GM19372 (cell line): ENCODE results near the gene GRM8.

Source experiments
- ATAC-seq: cut with Tn5 transposase; IDR thresholded peaks from one replicate; pipeline ENCODE4 v1.9.1; 2021; ENCODE audit warnings: mild to moderate bottlenecking, low read depth, moderate library complexity; ENCODE audit not compliant: unreplicated experiment

Gene GRM8

GRCh38 chr7:127233630-127234029 is 19.1 kb downstream of the GRM8 start:
- ATAC-seq: no peak

GRCh38 chr7:127231415-127231814 is 21.3 kb downstream of the GRM8 start:
- no peak for ATAC-seq

GRCh38 chr7:127230192-127230925 is 22.4 kb downstream of the GRM8 start:
- ATAC-seq: no peak

- no peak for ATAC-seq
These were observed 25.9 kb downstream of the GRM8 start for GRCh38 chr7:127226685-127227374.

- ATAC-seq: no peak
These were observed 31.0 kb downstream of the GRM8 start for GRCh38 chr7:127221731-127222130.

GRCh38 chr7:127214956-127215718 is 37.6 kb downstream of the GRM8 start:
- no peak for ATAC-seq

GRCh38 chr7:127209886-127210285 is 42.9 kb downstream of the GRM8 start:
- no peak for ATAC-seq

- ATAC-seq: no peak
These were observed 43.9 kb downstream of the GRM8 start for GRCh38 chr7:127208860-127209259.

GRCh38 chr7:127208351-127208750 is 44.4 kb downstream of the GRM8 start:
- no peak for ATAC-seq

GRCh38 chr7:127207806-127208205 is 44.9 kb downstream of the GRM8 start:
- no peak for ATAC-seq

GRCh38 chr7:127207230-127207629 is 45.5 kb downstream of the GRM8 start:
- ATAC-seq: no peak

GRCh38 chr7:127194571-127194970 is 58.2 kb downstream of the GRM8 start:
- no peak for ATAC-seq

- ATAC-seq: no peak
These were observed 62.9 kb downstream of the GRM8 start for GRCh38 chr7:127189886-127190285.

- ATAC-seq: no peak
These were observed 63.7 kb downstream of the GRM8 start for GRCh38 chr7:127189074-127189473.

- no peak for ATAC-seq
These were observed 65.0 kb downstream of the GRM8 start for GRCh38 chr7:127187740-127188139.

- ATAC-seq: no peak
These were observed 66.1 kb downstream of the GRM8 start for GRCh38 chr7:127186686-127187085.

GRCh38 chr7:127177156-127177555 is 75.6 kb downstream of the GRM8 start:
- no peak for ATAC-seq

- no peak for ATAC-seq
These were observed 90.4 kb downstream of the GRM8 start for GRCh38 chr7:127162366-127162765.

GRCh38 chr7:127158659-127159058 is 94.1 kb downstream of the GRM8 start:
- ATAC-seq: no peak

- no peak for ATAC-seq
These were observed 97.8 kb downstream of the GRM8 start for GRCh38 chr7:127154958-127155357.

- ATAC-seq: no peak
These were observed 98.6 kb downstream of the GRM8 start for GRCh38 chr7:127154101-127154500.
